HCT116 (cell line): ENCODE results near the gene UBA5. TPM values are rescaled to one million over a fixed set of nuclear protein-coding genes. Genes with fewer than 3 reads are reported as not detected.

ENCODE experiments used
- ATAC-seq: fragments of 200-7000 bp; cut with Tn5 transposase; 2 replicates; pipeline ENCODE4 v1.9.1; 2020; ENCODE audit warnings: mild to moderate bottlenecking, moderate library complexity
- BruUV-seq: library from RNA; stranded (reverse); fragments of 400-500 nt; replicated peaks from 2 replicates; lab custom pipeline; 2021; lab: Mats Ljungman, UMichigan
- CTCF ChIA-PET: fragments of 300-600 bp; sonication (Branson Sonifier 250); formaldehyde crosslinking; loops from one replicate; lab custom pipeline; 2021; ENCODE audit warnings: antibody characterized with exemption; lab: Charles Lee
- POLR2A ChIA-PET: fragments of 300-600, 350-600 bp; sonication (Branson Sonifier 250); formaldehyde crosslinking; loops from one replicate; lab custom pipeline; 2021; ENCODE audit warnings: antibody characterized with exemption; lab: Charles Lee
- RAD21 ChIA-PET, 2 experiments: fragments of 300-600 bp; sonication (Branson Sonifier 250); formaldehyde crosslinking; loops; one replicate each; lab custom pipeline; 2023; ENCODE audit warnings: low total read pairs in 2 of 2; ENCODE audit not compliant: uncharacterized antibody in 2 of 2, unreplicated experiment in 2 of 2, low non-redundant PET in 1 of 2; lab: Charles Lee
- DNase-seq: peaks from one replicate; pipeline ENCODE4 v3.0.0-alpha.2; 2010; ENCODE audit warnings: low read depth, low spot score
- H2AFZ ChIP-seq: fragments of 200-600 bp; shearing (Covaris generic), sonication (generic); 2 replicates; pipeline ENCODE4 v1.6.1; 2017; ENCODE audit warnings: low read depth, mixed run types, mixed read lengths, antibody characterized with exemption, low read length; ENCODE audit not compliant: poor library complexity, severe bottlenecking
- H3K27ac ChIP-seq: 2 replicates; pipeline ENCODE4 v1.5.1; 2012; ENCODE audit warnings: low read depth, low read length
- H3K27me3 ChIP-seq: fragments of 200-600 bp; sonication (generic); 2 replicates; pipeline ENCODE4 v1.6.1; 2016; ENCODE audit warnings: mixed run types, low read length, mixed read lengths; ENCODE audit not compliant: insufficient read depth
- H3K36me3 ChIP-seq, 2 experiments: fragments of 200-500 bp in 1 of 2; fragments of 200-600 bp in 1 of 2; sonication (Bioruptor generic) in 1 of 2; sonication (generic) in 1 of 2; 2 replicates each; pipeline versions ENCODE4 v1.5.1 to v1.6.1; 2014 to 2016; ENCODE audit warnings: low read length in 2 of 2, inconsistent platforms in 1 of 2, mixed read lengths in 1 of 2, mixed run types in 1 of 2; ENCODE audit not compliant: insufficient read depth in 2 of 2, control insufficient read depth in 1 of 2
- H3K4me1 ChIP-seq, 2 experiments: fragments of 200-600 bp in 1 of 2; sonication (generic) in 1 of 2; 2 replicates each; pipeline versions ENCODE4 v1.5.1 to v1.6.1; 2012 to 2017; ENCODE audit warnings: low read length in 2 of 2, inconsistent platforms in 1 of 2, mild to moderate bottlenecking in 1 of 2, mixed read lengths in 1 of 2, mixed run types in 1 of 2, moderate library complexity in 1 of 2; ENCODE audit not compliant: insufficient read depth in 2 of 2, control insufficient read depth in 1 of 2
- H3K4me2 ChIP-seq: fragments of 200-600 bp; sonication (generic); 2 replicates; pipeline ENCODE4 v1.6.1; 2017; ENCODE audit warnings: mixed run types, low read length, mixed read lengths
- H3K4me3 ChIP-seq, 2 experiments: fragments of 200-600 bp in 1 of 2; sonication (generic) in 1 of 2; replicated peaks in 1 of 2; 2 replicates each; pipeline ENCODE4 v1.5.1; 2011 to 2016; ENCODE audit warnings: low read length in 2 of 2, control low read depth in 1 of 2, low read depth in 1 of 2, mild to moderate bottlenecking in 1 of 2, mixed read lengths in 1 of 2, mixed run types in 1 of 2
- H3K79me2 ChIP-seq: fragments of 200-600 bp; sonication (generic); 2 replicates; pipeline ENCODE4 v1.6.1; 2017; ENCODE audit warnings: mild to moderate bottlenecking, mixed run types, low read length, moderate library complexity, mixed read lengths; ENCODE audit not compliant: insufficient read depth
- H3K9ac ChIP-seq: fragments of 200-600 bp; sonication (generic); 2 replicates; pipeline ENCODE4 v1.6.1; 2016; ENCODE audit warnings: low read length, mixed read lengths
- H3K9me2 ChIP-seq: fragments of 200-600 bp; sonication (generic), shearing (Covaris generic); 2 replicates; pipeline ENCODE4 v1.6.1; 2017; ENCODE audit warnings: mixed run types, mild to moderate bottlenecking, moderate library complexity; ENCODE audit not compliant: insufficient read depth
- H3K9me3 ChIP-seq, 2 experiments: fragments of 200-500 bp in 1 of 2; fragments of 200-600 bp in 1 of 2; sonication (Bioruptor generic) in 1 of 2; sonication (generic) in 1 of 2; 2 replicates each; pipeline ENCODE4 v1.6.1; 2014 to 2017; ENCODE audit warnings: low read length in 2 of 2, mixed read lengths in 2 of 2, inconsistent platforms in 1 of 2, low read depth in 1 of 2, mild to moderate bottlenecking in 1 of 2, mixed run types in 1 of 2, moderate library complexity in 1 of 2; ENCODE audit not compliant: control insufficient read depth in 1 of 2, insufficient read depth in 1 of 2
- H4K20me1 ChIP-seq: fragments of 200-600 bp; sonication (generic), shearing (Covaris generic); 2 replicates; pipeline ENCODE4 v1.6.1; 2017; ENCODE audit warnings: mixed run types, mild to moderate bottlenecking, moderate library complexity; ENCODE audit not compliant: insufficient read depth
- CBX3 ChIP-seq: IDR thresholded peaks from 2 replicates; pipeline ENCODE4 v1.6.1; 2012; ENCODE audit warnings: low read depth
- CTCF ChIP-seq, 3 experiments: fragments of 200-600 bp in 1 of 3; sonication (generic) in 1 of 3; IDR thresholded peaks in 2 of 3; conservative IDR thresholded peaks in 1 of 3; 2 replicates each; pipeline ENCODE4 v1.5.1; 2012 to 2017; ENCODE audit warnings: low read depth in 2 of 3, low read length in 2 of 3, antibody characterized with exemption in 1 of 3, borderline replicate concordance in 1 of 3, control low read depth in 1 of 3, mild to moderate bottlenecking in 1 of 3, mixed read lengths in 1 of 3, mixed run types in 1 of 3, moderate library complexity in 1 of 3; ENCODE audit not compliant: insufficient read depth in 1 of 3
- EGR1 ChIP-seq: IDR thresholded peaks from 2 replicates; pipeline ENCODE4 v1.6.1; 2012; ENCODE audit warnings: low read depth
- ELF1 ChIP-seq: IDR thresholded peaks from 2 replicates; pipeline ENCODE4 v1.6.1; 2012; ENCODE audit warnings: low read depth, borderline replicate concordance
- EZH2 ChIP-seq: fragments of 200-600 bp; sonication (generic); IDR thresholded peaks from 2 replicates; pipeline ENCODE4 v1.6.1; 2017; ENCODE audit warnings: antibody characterized with exemption, mixed run types
- EZH2phosphoT487 ChIP-seq: fragments of 200-600 bp; IDR thresholded peaks from 2 replicates; pipeline ENCODE4 v1.6.1; 2018; ENCODE audit warnings: antibody characterized with exemption, borderline replicate concordance
- FOSL1 ChIP-seq: IDR thresholded peaks from 2 replicates; pipeline ENCODE4 v1.6.1; 2012; ENCODE audit warnings: low read depth
- JUND ChIP-seq: IDR thresholded peaks from 2 replicates; pipeline ENCODE4 v1.6.1; 2012
- POLR2A ChIP-seq: IDR thresholded peaks from 2 replicates; pipeline ENCODE4 v1.7.0; 2011; ENCODE audit warnings: borderline replicate concordance; ENCODE audit not compliant: insufficient read depth, insufficient read length; ENCODE audit errors: extremely low read depth
- POLR2AphosphoS5 ChIP-seq: IDR thresholded peaks from 2 replicates; pipeline ENCODE4 v1.6.1; 2011; ENCODE audit warnings: mild to moderate bottlenecking, low read depth, low read length, moderate library complexity
- RAD21 ChIP-seq: IDR thresholded peaks from 2 replicates; pipeline ENCODE4 v1.6.1; 2012; ENCODE audit warnings: low read depth, mild to moderate bottlenecking
- REST ChIP-seq: IDR thresholded peaks from 2 replicates; pipeline ENCODE4 v1.6.1; 2012; ENCODE audit warnings: low read depth
- SIN3A ChIP-seq: IDR thresholded peaks from 2 replicates; pipeline ENCODE4 v1.6.1; 2012; ENCODE audit warnings: low read depth
- SP1 ChIP-seq: IDR thresholded peaks from 2 replicates; pipeline ENCODE4 v1.6.1; 2012; ENCODE audit warnings: low read depth
- SRF ChIP-seq: IDR thresholded peaks from 2 replicates; pipeline ENCODE4 v1.6.1; 2012; ENCODE audit warnings: low read depth
- TCF7L2 ChIP-seq: IDR thresholded peaks from 2 replicates; pipeline ENCODE4 v1.7.0; 2011; ENCODE audit warnings: borderline replicate concordance, inconsistent platforms; ENCODE audit not compliant: insufficient read depth, insufficient read length; ENCODE audit errors: extremely low read depth
- ZFX ChIP-seq: fragments of 450-650 bp; IDR thresholded peaks from 2 replicates; pipeline ENCODE4 v1.6.1; 2017
- intact Hi-C: fragments of 100-400 bp; cut with micrococcal nuclease; formaldehyde crosslinking; loops from 2 replicates; pipeline ENCODE4 v1.10.0; 2022
- total RNA-seq: library from RNA; stranded (reverse); gene quantifications from one replicate; pipeline ENCODE4 v1.2.1, GENCODE V29; 2021; ENCODE audit not compliant: unreplicated experiment

The UBA5 gene
- total RNA-seq, 1 experiment from 2014 or later = 43.7 TPM

- H2AFZ ChIP-seq = no peak overlapping the region
- H3K36me3 ChIP-seq = peaks cover under 1 to 36% of the 10 kb centered on the region in 2 experiments; a peak in 3 of 4 replicates
- no peaks in the 10 kb centered on the region for H4K20me1 ChIP-seq
- DNase-seq (no peak), ATAC-seq (no peak)
- H3K9ac ChIP-seq = no peak overlapping the region
- no peak overlapping the region for H3K4me3 ChIP-seq
- no peak overlapping the region for H3K4me2 ChIP-seq
- H3K9me3 ChIP-seq = no peaks in the 10 kb centered on the region
- ChIA-PET RAD21 (no interaction called here), CTCF (no interaction called here), POLR2A (no interaction called here)
- H3K27ac ChIP-seq = no peak overlapping the region
- no TSS peak for BruUV-seq
- no peak for TF ChIP-seq SIN3A
- TF ChIP-seq EZH2 = no peak
- no peak for TF ChIP-seq POLR2A
- TF ChIP-seq ZFX = no peak
- no peak for TF ChIP-seq ELF1
- TF ChIP-seq JUND = no peak
- no peak for TF ChIP-seq EZH2phosphoT487
- TF ChIP-seq TCF7L2 = no peak
- TF ChIP-seq POLR2AphosphoS5 = no peak
- TF ChIP-seq SRF = no peak
- H3K4me1 ChIP-seq = no peaks in the 10 kb centered on the region
- no peaks in the 10 kb centered on the region for H3K27me3 ChIP-seq
- no peaks in the 10 kb centered on the region for H3K79me2 ChIP-seq
- no peaks in the 10 kb centered on the region for H3K9me2 ChIP-seq
- intact Hi-C loops = no loop called here
These were observed 35.3 kb downstream of the UBA5 start for GRCh38 chr3:132695422-132695821.

- Histone ChIP-seq H3K4me2 (no peak overlapping the region), H3K4me1 (no peaks in the 10 kb centered on the region), H4K20me1 (no peaks in the 10 kb centered on the region), H3K36me3 (peaks cover 0 to 26% of the 10 kb centered on the region in 2 experiments), H3K27me3 (no peaks in the 10 kb centered on the region), H3K79me2 (no peaks in the 10 kb centered on the region), H3K9ac (no peak overlapping the region), H3K9me3 (no peaks in the 10 kb centered on the region), H3K4me3 (no peak overlapping the region), H3K27ac (no peak overlapping the region), H3K9me2 (no peaks in the 10 kb centered on the region), H2AFZ (no peak overlapping the region)
- ChIA-PET CTCF (no interaction called here), RAD21 (no interaction called here), POLR2A (no interaction called here)
- DNase-seq (no peak), ATAC-seq (no peak)
- intact Hi-C loops = no loop called here
- no TSS peak for BruUV-seq
- no peak for TF ChIP-seq REST
- TF ChIP-seq CTCF (IDR thresholded peaks at IDR 0.05 in 2 of 3, conservative IDR thresholded peaks at IDR 0.05 in 1 of 3; ENCODE audit: borderline replicate concordance in 1 of 3, insufficient read depth in 1 of 3, low read depth in 2 of 3, low read length in 2 of 3) = no peak
- TF ChIP-seq POLR2A = no peak
- no peak for TF ChIP-seq EZH2
- no peak for TF ChIP-seq FOSL1
- TF ChIP-seq TCF7L2 = no peak
- no peak for TF ChIP-seq EGR1
- no peak for TF ChIP-seq RAD21
- TF ChIP-seq EZH2phosphoT487 = no peak
- no peak for TF ChIP-seq CBX3
- no peak for TF ChIP-seq ZFX
- TF ChIP-seq SP1 = no peak
These were observed 43.6 kb downstream of the UBA5 start for GRCh38 chr3:132703733-132704132.
